LNCaP clone FGC (cell line): ENCODE results near the gene SMG6.

Experiments
- DNase-seq: peaks from one replicate; pipeline ENCODE4 v3.0.0-alpha.2; 2011; ENCODE audit warnings: low read depth
- H3K4me3 ChIP-seq: 2 replicates; pipeline ENCODE4 v1.5.1; 2011; ENCODE audit warnings: mild to moderate bottlenecking, low read depth, low read length, control low read depth
- TF ChIP-seq, protein P1 (sequence below): IDR thresholded peaks from 2 replicates; pipeline ENCODE4 v1.5.1; 2012; ENCODE audit warnings: mild to moderate bottlenecking; ENCODE audit not compliant: control insufficient read depth, insufficient read depth; ENCODE audit errors: extremely low read depth

The SMG6 gene

GRCh38 chr17:2051061-2051932, 252.3 kb downstream of the SMG6 start:
- TF ChIP-seq, protein P1, sequence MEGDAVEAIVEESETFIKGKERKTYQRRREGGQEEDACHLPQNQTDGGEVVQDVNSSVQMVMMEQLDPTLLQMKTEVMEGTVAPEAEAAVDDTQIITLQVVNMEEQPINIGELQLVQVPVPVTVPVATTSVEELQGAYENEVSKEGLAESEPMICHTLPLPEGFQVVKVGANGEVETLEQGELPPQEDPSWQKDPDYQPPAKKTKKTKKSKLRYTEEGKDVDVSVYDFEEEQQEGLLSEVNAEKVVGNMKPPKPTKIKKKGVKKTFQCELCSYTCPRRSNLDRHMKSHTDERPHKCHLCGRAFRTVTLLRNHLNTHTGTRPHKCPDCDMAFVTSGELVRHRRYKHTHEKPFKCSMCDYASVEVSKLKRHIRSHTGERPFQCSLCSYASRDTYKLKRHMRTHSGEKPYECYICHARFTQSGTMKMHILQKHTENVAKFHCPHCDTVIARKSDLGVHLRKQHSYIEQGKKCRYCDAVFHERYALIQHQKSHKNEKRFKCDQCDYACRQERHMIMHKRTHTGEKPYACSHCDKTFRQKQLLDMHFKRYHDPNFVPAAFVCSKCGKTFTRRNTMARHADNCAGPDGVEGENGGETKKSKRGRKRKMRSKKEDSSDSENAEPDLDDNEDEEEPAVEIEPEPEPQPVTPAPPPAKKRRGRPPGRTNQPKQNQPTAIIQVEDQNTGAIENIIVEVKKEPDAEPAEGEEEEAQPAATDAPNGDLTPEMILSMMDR, result no peak
- no peak for DNase-seq
- no peak overlapping the region; the same call in 1 of the 2 replicates for H3K4me3 ChIP-seq

- no peak for DNase-seq
- TF ChIP-seq, protein P1, result no peak
- peak overlapping the region; percentile 39 for H3K4me3 ChIP-seq
These were observed 253.1 kb downstream of the SMG6 start for GRCh38 chr17:2050300-2051060.

GRCh38 chr17:2049333-2050299, 254.0 kb downstream of the SMG6 start:
- H3K4me3 ChIP-seq, result peak overlapping the region; percentile 64
- no peak for DNase-seq
- TF ChIP-seq, protein P1, result no peak

- peak overlapping the region; percentile 64 for H3K4me3 ChIP-seq
- no peak for DNase-seq
- TF ChIP-seq, protein P1, result no peak
These were observed 254.8 kb downstream of the SMG6 start for GRCh38 chr17:2048805-2049204.

DNA sequence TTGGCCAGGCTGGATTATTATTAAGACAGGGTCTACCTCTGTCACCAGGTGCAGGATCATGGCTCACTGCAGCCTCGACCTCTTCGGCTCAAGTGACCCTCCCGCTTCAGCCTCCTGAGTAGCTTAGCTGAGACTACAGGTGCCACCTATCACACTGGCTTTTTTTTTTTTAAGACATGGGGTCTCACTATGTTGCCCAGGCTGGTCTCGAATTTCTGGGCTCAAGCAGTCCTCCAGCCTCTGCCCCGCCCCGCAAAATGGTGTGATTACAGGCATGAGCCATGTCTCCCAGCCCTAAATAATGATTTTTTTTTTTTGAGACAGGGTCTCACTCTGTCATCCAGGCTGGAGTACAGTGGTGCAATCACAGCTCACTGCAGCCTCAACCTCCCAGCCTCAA, 256.0 kb downstream of the SMG6 start:
- no peak for DNase-seq
- TF ChIP-seq, protein P1, result no peak
- H3K4me3 ChIP-seq, result no peak overlapping the region

DNA sequence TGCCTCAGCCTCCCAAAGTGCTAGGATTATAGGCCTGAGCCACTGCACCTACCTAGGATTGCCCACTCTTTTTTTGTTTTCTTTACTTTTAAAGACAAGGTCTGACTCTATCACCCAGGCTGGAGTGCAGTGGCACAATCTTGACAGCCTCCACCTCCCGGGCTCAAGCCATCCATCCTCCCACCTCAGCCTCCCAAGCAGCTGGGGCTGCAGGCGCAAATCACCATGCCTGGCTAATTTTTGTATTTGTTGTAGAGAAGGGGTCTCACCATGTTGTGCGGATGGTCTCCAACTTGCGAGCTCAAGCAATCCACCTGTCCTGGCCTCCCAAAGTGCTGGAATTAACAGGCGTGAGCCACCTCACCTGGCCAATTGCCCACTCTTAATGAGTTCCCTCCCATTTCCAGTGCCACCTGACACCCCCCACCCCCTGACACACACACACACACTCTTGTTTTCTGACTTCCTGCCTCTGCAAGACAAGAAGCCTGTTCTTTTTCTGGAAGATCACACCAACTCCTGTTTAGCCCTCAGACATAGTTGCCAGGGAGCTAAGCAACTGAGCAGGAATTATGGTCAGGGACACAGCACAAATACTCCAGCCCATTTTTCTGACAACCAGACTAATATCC, 259.2 kb downstream of the SMG6 start:
- DNase-seq, result no peak
- TF ChIP-seq, protein P1, result no peak
- H3K4me3 ChIP-seq, result no peak overlapping the region
